ENCODE results near the gene C5orf15.

C5orf15 gene

DNA sequence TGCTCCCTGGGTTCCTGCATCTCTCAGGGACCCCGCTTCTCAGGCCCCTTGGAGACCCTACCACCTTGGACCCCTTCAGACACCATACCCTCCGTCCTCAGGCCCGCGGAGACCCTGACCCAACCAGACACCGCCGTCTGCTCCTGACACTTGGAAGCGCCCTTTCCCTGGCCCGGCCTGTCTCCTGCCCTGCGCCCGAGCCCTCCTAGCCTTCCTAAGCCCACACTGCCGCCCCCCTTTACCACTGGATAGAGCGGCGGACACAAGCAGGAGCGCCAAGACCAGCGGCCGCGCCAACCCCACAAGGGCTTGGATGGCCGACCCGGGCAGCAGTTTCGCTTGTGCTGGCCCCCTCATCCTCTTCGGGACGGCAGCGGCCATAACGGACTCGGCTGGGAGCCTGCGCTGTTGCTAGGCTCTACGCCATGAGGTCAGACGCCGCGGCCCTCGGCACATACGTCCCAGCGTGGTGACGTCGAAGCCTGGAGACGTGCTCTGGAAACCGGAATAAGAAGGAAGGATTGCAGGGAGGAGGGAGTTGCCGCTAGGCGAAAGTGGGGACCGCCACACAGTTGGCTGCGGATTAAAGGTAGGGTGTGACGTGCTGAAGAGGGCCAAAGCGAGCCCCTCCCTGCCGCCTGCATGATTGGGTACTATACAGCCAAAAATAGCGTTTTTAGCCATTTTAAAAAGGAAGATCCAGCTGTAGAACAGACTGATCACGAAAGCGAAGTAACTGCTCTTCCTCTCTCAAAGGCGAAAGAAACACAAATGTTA is at the start of gene C5orf15:
Gene C5orf15, minus strand, starts transcription at position 422 of the 777 bp plus-strand sequence. Its CDS starts 41 bp downstream, at position 381.
- DNase-seq, result peak; percentile 81

DNA sequence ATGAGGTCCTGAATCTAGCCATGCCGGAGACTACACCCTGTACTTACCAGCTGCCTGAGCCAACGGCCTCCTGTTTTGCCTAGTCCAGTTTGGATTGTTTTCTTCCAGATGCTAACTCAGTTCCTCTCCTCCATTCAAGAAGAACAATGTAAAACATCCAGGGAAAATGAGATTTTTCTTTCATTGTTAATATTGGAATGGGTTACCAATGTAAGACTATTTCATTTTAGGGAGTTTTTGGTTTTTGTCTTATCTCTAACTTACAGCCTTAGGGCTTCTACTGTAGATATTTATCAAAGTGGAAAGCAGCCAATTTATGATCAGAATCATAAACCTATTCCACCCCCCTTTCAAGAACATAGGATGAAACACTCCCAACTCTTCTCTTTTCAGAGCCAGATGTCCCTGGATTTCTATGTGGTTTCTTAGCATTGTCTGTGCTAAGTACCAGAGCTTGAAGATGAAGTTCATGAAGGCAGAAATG is 39.9 kb upstream of the C5orf15 start:
- no peak for DNase-seq

DNA sequence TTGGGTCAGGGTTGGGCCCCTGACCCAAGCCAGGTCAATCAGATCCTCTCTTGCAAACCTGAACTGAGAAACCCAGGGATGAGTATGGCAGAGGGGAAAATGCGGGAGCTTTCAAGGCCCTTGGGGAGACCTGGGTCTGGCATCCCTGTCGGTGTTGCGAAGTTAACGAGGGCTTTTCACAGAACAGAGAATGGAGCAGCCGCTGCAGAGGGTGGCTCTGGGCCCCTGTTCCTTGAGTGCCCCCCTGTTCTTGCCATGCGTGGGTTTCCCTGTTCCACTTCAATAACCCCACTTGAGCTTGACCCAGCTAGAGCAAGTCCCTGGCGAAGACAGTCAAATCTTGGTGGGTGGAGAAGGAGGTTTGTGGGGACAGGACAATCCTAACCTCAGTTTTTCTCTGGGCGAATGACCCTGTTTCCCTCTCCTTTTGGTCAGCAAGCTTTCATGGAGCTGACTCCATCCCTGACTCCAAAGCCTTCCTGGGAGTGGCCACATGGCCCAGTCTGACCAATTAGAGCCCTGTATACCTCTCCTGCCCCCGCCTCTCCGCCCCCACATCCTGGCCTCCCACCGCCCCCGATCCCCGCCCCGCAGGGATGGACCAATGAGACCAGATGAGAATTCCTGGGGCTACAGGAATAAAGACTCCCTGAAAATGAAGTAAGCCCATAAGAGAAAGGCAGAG is 39.3 kb upstream of the C5orf15 start:
- DNase-seq, result no peak

DNA sequence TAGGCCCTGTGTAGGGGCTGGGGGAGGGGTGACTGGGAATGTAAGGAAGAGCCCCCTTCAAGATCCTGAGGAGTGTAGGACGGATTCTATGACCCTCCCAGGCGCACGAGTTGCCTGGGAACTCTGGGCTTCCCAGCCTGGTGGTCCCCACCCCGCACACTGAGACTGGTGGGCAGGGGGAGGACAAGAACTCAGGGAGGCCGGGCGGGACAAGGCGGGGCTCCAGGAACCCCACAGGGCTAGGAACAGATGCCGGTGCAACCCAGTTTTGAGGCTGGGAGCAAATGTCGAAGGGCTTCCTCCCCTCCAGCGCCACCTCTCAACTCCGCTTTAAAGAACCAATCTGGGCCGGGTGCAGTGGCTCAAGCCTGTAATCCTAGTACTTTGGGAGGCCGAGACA is 37.7 kb upstream of the C5orf15 start:
- DNase-seq, result no peak

DNA sequence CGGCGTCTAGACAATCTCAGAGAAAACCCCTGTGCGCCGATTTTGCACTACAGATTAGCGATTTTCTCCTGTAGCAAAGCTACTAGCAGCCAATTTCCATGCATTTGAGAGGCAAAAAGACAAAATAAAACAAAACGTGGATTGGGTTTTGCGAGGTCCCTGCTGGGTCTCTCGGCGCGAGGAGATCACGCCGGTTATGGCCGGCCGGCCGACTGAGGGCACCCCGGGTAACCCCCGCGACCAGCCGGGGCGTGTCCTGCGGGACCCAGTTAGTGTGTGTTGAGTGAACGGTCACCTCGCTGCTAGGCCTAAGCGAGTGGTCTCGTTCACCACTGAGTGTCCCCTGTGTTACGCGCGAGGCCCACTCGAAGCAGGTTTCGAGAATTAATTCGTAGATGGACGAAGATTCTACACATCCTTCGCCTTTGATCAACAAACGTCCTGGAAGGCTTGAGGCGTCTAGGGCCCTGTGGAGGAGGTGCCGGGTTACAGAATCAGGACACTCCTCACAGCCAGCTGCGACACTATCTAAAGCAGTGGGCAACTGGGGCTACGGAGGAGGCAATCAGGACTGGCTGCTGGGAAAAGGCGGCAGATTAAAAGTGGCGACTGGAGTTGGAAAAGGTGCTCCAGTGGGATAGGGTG is 37.1 kb upstream of the C5orf15 start:
- DNase-seq, result no peak

DNA sequence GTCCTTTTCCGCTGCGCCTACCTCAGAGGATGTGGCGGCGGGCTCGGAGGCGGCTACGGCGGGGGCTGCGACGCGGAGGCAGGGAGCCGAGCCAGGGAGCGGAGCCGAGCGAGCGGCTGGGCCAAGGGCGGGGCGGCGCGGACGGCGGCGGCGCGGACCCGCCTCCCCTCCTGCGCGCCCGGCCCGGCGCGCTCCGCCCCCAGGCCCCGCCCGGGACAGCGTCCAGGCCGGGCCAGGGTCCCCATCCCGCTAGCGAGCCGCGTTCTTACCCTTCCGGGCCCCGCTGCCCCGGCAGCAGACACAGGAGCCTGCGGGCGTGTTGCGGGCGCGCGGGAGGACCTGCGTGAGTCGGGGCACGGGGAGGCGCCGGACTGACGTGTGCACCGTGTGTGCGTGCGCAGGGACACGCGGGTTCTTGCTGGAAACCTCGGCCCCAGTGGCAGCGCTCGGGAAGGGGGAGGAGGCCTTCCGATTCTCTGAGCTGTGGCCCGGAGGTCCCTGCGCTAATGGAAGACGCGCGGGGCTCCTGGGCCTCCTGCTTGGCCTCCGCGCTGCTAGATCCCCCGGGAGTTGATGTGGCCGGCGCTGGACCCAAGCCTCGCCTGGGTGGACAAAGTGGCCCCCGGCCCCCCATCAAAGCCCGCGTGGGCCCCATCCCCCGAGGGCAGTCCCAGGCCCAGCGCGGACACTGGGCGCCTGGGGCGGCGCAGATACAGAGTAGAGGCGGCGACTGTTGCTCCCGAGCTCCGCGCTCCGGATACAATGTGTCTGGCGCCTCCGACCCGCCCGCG is 36.4 kb upstream of the C5orf15 start, which contains the start of gene VDAC1:
Gene VDAC1, minus strand, starts transcription at position 350 of the 791 bp plus-strand sequence. CDS start 11,963 bp downstream, outside the sequence.
- DNase-seq, result peak; percentile 74

DNA sequence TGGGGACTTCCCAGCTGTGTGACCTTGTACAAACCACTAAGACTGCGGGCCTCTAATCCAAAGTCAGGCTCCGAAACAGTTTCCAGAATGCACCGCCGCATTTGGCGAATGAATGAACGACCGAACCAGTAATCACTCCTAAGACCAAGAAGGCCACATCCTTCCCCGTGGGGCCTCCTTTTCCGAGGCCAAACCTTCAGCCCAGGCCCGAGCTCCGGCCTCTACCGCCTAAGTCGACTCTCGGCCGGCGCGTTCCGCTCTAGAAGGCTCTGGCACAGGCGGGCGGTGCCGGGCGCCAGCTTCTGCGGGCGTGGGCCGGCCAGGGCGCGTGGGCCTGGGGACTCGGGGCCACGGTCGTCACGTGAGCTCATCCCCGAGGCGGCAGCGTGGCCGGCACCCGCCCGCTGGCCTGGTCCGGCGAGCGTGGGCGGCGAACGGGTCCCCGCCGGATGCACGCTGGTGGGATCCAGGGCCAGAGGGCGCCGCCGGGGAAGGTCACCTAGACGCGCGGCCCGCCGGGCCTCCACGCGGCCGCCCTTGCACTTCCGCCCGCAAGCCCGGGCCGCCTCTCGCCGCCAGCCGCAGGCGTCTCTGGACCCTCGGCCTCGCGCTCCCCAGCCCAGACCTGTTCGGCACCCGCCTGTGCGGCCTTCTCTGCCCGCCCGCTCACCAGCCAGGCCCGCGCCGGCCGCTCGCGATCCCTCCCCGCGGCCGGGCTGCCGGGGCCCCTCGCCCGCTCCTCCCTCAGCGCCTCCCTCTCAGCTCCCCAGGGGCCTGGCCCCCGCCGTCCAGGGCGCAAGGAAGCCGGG is 35.6 kb upstream of the C5orf15 start:
- no peak for DNase-seq

DNA sequence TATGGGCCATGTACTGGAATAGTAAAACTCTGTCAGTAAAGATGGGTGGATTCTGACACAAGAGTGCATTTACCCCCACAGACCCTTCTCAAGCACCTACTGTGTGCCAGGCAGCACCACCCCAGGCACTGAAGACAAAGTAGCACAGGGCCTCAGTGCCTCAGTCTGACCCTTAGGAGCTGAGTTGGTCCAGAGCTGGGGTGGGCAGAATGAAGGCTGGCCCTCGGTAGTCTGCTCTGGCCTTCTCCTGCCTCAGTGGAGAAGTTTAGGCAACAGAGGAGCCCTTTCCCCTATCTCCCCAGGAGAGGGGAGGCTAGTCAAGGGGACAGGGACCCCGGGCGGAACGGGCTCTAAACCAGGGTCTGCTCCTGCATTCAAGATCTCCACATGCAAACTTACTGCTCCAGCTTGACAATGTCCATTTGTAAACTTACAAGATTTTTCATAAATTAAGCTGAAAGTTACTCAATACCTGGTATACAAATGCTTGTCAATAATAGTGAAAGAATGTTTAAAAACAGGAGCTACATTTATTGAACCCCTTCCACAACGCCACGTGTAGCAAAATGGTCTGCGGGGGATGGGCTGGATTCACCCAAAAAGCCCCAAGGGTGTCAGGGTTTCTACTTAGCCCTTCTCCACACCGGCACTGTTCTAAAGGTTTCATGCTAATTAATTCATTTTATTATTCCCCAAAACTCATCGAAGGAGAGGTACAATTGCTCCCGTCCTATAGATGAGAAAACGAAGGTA is 34.8 kb upstream of the C5orf15 start:
- no peak for DNase-seq

DNA sequence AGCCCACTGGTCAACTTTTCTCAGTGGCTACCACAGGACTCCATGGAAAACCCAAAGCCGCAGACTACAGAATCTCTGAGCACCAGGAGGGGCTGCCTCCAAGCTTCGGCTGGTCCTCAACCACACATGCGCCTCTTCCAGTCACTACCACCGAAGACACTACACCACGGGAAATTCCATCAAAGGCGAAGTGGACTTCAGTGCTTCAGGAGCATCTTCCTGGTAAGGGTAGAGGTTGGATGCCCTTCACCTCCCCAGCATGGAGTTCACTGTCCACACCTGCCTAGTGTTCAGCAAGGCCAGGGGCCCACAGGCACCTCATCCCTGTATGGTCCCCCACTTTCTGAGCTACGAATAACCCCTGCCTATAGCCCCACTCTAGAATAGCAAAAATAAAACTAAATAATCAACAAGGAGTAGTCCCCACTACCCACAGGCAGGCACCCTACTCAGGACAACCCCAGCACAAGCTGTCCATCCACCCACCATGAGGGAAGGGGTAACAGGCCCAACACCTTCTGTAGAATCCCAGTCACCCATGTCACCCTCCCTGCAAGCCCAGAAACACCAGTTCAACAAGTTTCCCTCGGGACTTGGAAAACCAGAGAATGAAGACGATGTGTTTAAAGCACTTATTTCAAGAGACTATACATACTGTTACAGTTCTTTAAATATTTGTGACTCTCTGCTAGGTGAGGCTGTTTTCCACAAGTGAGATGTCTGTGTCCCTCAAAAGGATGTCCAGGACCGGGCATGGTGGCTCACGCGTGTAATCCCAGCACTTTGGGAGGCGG is 33.7 kb upstream of the C5orf15 start:
- no peak for DNase-seq

DNA sequence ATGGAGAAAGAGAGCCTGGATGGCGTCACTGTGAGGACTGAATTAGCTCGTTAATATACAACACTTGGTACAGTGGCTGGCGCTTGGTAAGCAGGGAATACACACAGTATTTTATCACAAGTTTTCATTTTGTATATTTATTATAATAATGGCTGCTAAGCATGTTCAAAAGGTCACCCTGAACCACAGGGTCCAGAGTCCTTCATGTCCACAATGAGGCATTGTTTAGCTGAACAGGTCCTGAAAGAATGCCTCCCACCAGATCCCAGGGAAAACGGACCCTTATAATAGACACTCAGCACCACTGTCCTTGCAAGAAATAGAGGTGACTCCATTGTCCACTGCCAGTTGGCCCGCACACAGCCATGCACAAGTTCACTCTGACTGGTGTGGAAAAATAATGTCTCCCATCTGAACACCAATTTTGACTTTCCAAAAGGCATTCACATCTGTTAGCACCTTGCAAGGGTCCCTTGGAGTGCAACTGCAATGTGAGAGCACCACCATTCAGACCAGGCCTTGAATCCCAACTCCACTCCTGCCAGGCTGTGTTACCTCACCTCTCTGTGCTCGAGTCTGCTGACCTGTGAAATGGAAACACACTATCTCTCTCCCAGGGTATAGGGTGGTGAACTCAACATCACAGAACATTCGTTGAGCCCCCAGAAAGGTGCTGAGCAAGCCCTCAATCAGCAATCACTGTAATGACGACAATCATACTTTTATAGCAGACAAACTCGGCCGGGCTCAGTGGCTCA is 32.5 kb upstream of the C5orf15 start:
- DNase-seq, result no peak

DNA sequence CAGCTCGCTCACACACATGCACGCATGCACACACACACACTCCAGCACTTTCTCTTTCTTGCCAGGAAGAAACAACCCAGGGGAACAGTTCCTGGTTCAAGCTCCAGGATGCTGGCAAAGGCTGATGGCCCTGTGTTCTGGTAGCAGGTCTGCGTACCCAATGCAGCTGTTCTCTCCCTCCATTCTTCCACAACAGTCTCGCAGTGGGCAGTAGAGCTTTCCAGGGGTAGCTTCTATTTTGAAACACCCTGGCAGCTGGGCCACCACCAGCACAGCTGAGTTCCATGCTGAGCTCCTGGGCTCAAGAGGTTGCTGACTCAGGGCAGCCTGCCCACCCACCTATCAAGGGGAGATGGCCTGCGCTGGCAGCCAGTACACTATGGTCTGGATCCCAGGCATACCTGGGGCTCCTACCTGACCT is 31.7 kb upstream of the C5orf15 start:
- DNase-seq, result no peak

DNA sequence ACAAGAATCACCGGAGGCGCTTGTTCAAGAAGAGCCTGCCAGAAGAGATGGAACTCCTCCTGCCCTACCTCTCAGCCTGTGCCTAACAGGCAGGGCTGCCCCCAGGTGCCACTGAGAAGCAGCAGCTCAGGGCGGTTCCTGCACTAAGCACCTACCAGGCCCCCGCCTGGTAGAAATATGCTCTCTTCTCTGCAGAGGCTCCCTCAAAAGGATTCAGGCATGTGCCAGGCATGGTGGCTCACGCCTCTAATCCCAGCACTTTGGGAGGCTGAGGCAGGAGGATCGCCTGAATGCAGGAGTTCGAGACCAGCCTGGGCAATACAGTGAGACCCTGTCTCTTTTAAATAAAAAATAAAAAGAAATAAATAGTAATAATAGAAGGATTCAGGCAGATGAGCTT is 30.4 kb upstream of the C5orf15 start:
- DNase-seq, result no peak

DNA sequence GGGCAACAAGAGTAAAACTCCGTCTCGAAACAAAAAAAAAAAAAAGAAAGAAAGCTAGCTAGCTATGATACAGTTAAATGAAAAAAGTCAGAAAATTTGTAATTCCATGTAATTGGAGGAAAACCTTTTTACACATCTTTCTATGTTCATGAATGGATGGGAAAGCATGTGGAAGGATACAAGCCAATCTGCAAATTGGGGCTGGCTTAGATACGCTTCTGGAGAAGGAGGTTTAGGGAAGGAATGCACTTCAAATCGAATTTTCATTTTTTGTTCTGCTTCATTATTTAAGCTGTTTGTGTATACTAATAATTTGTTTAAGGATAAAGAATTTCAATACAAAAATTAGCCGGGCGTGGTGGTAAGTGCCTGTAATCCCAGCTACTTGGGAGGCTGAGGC is 29.6 kb upstream of the C5orf15 start:
- no peak for DNase-seq

DNA sequence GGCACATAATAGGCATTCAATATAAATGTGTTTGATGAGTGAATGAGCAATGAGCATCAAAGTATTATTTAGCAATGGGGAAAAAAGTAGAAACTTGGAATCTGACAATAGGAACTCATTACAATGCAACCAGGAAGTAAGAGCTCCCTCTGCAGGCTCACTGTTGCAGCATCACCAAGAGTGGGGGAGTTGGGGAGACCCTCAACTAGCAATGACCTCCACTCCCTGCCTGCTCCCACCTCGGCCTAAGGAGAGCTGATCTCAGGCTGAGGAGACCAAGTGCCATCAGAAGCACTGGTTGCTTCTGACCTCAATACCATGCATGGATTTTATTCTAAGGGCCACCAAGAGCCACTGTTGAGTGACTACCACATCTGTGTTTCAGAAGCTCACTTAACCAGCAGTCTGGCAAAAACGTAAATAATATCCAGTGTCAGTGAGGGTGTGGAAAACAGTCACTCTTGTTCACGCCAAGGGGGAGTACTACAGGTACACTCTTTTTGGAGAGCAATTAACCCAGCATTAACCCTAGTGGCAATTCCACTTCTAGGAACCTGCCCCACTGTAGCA is 28.3 kb upstream of the C5orf15 start:
- no peak for DNase-seq

DNA sequence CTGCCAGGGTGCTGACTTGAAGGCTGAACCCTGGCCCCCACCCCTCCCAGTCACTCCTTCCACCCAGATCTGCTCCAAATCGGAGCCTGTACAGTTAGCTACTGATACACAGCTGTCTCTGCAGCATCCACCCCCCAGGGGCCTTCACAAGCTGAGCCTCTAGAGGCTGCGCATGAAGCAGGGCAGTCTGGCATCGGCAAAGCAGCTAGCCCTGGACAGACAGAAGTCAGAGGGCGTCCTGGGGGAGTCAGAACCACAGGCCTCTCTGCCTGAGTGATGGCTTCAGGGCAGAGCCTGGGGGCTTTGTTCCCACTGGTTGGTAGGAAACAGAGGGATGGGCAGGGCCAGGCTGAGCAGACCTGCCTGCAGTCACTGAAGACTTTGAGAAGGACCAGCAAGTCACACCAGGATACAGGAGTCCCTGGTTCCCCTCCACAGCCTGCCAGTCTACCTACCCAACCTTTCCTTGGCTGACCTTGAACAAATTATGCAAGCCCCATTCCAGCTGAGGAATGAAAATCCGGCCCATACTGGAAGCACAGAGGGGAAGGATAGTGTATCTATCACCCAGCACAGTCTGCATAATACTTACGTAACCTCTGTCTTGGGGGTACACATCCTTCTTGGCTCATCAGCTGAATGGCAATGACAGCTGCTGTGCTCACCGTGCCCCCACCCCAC is 27.6 kb upstream of the C5orf15 start:
- no peak for DNase-seq

DNA sequence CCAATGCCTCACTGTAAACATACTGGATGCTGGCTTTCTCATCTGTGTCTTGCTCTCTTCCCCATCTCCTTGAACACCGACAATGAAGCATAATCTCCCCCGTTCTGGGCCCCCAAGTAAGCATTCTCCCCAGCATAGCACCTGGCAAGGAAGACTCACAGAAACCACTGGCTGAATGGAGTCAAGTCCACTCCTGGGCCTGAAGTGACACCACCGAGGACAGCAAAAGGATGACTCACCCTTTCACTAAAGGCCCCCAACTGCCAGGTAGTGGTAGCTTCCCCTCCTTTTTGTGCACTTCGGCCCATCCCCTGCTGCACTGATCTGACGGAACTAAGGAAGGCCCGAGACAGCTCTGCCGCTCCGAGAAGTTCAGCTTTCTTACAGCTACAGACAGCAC is 26.9 kb upstream of the C5orf15 start:
- DNase-seq, result no peak

DNA sequence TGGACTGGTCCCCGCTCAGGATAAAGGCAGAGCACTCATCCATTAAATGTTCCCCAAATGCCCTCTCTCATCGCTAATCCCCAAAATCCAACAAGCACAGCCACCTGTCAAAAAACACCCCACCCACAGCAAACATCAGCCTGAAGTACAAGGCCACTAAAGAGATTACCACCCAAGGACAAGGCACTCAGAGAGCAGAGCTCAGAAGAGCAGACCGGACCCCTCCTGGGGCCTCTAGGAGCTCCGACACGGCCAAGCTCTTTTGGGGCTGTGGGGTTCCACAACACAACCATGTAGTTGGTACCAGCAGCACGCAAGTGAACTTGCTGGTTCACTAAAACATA is 26.5 kb upstream of the C5orf15 start:
- DNase-seq, result no peak

DNA sequence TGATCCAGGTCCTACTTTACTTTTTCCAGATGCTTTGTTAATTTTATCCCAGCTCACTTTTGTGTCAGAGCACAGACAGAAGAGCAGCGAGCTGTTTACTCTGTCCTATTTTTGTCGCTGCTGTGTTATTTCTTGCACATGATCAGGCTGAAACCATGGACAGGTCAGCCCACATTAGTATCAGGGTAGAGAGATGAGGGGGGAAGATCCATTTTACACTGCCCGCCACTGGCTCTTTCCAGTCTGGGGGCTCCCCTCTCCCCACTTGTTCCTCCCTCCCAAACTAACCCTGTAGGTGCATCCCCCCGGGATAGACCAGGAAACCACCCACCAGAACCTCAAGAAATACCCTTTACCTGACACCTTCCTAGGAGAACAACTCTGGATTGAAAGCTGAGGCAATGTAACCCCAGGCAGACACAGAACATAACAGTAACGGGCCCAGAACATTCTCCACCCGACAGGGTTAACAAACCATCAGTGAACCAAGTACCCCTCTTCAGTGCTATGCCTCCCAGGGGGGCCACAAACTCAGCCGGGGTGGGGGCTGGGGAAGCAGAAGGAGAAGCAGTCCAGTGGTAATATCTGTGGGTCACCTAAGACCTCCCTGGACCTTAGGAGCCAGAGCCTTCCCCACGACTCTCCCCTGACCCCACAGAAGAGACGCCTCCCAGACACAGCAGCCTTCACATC is 26.0 kb upstream of the C5orf15 start:
- DNase-seq, result no peak
